Neural cell (in vitro differentiated cells): ENCODE results near the gene SEC24D. TPM values are rescaled to one million over a fixed set of nuclear protein-coding genes. Genes with fewer than 3 reads are reported as not detected.

ENCODE experiments used
- H2AFZ ChIP-seq: fragments of 200-600, 300-800 bp; sonication (generic), shearing (Covaris generic); 2 replicates; pipeline ENCODE4 v1.6.0; 2014; ENCODE audit warnings: low read depth, mild to moderate bottlenecking, antibody characterized with exemption, low read length, moderate library complexity
- H3F3A ChIP-seq: fragments of 200-600 bp; shearing (Covaris generic); 2 replicates; pipeline ENCODE4 v1.6.1; 2016; ENCODE audit warnings: mild to moderate bottlenecking, moderate library complexity, mixed read lengths, antibody characterized with exemption, low read length; ENCODE audit not compliant: insufficient read depth, poor library complexity, severe bottlenecking
- H3K27ac ChIP-seq: fragments of 200-600, 300-800 bp; sonication (generic), shearing (Covaris generic); 2 replicates; pipeline ENCODE4 v1.5.1; 2014; ENCODE audit warnings: mild to moderate bottlenecking, low read length, moderate library complexity
- H3K27me3 ChIP-seq: fragments of 300-800, 200-600 bp; sonication (generic), shearing (Covaris generic); 2 replicates; pipeline ENCODE4 v1.6.0; 2014; ENCODE audit warnings: mild to moderate bottlenecking, low read depth, low read length, moderate library complexity; ENCODE audit not compliant: insufficient read depth
- H3K36me3 ChIP-seq: fragments of 300-800, 200-600 bp; sonication (generic), shearing (Covaris generic); 2 replicates; pipeline ENCODE4 v1.5.1; 2014; ENCODE audit warnings: mild to moderate bottlenecking, antibody characterized with exemption, low read length, moderate library complexity; ENCODE audit not compliant: insufficient read depth
- H3K4me2 ChIP-seq: fragments of 300-800, 200-600 bp; sonication (generic), shearing (Covaris generic); 2 replicates; pipeline ENCODE4 v1.6.0; 2014; ENCODE audit warnings: mild to moderate bottlenecking, low read length
- H3K4me3 ChIP-seq: fragments of 300-800, 200-600 bp; sonication (generic), shearing (Covaris generic); 2 replicates; pipeline ENCODE4 v1.5.1; 2014; ENCODE audit warnings: mild to moderate bottlenecking, low read length, moderate library complexity
- H3K79me2 ChIP-seq: fragments of 200-600 bp; shearing (Covaris generic); replicated peaks from 2 replicates; pipeline ENCODE4 v1.6.0; 2014; ENCODE audit warnings: mild to moderate bottlenecking, low read length, moderate library complexity; ENCODE audit not compliant: insufficient read depth
- H3K9ac ChIP-seq: fragments of 300-800, 200-600 bp; sonication (generic), shearing (Covaris generic); 2 replicates; pipeline ENCODE4 v1.6.1; 2016; ENCODE audit warnings: mild to moderate bottlenecking, low read length, mixed read lengths
- H3K9me2 ChIP-seq: fragments of 200-600 bp; shearing (Covaris generic); 2 replicates; pipeline ENCODE4 v1.6.1; 2016; ENCODE audit warnings: mild to moderate bottlenecking, low read length, mixed read lengths; ENCODE audit not compliant: insufficient read depth
- H3K9me3 ChIP-seq: fragments of 200-600, 300-800 bp; sonication (generic), shearing (Covaris generic); 2 replicates; pipeline ENCODE4 v1.6.1; 2016; ENCODE audit warnings: mild to moderate bottlenecking, mixed run types, low read length, moderate library complexity, mixed read lengths
- H4K20me1 ChIP-seq: fragments of 200-600 bp; shearing (Covaris generic); 2 replicates; pipeline ENCODE4 v1.6.1; 2016; ENCODE audit warnings: mild to moderate bottlenecking, mixed run types; ENCODE audit not compliant: insufficient read depth
- CTCF ChIP-seq: fragments of 450-650 bp; IDR thresholded peaks from 2 replicates; pipeline ENCODE4 v1.5.1; 2014; ENCODE audit warnings: antibody characterized with exemption, mild to moderate bottlenecking, moderate library complexity; ENCODE audit not compliant: poor library complexity, severe bottlenecking
- EP300 ChIP-seq: fragments of 450-650 bp; conservative IDR thresholded peaks from 2 replicates; pipeline ENCODE4 v1.6.1; 2014; ENCODE audit warnings: antibody characterized with exemption, mild to moderate bottlenecking, moderate library complexity; ENCODE audit not compliant: poor library complexity, severe bottlenecking
- EZH2 ChIP-seq: fragments of 200-600, 300-800 bp; shearing (Covaris generic), sonication (generic); IDR thresholded peaks from 2 replicates; pipeline ENCODE4 v1.6.1; 2014; ENCODE audit warnings: antibody characterized with exemption, low read length, borderline replicate concordance, mild to moderate bottlenecking; ENCODE audit not compliant: insufficient read depth, poor library complexity, severe bottlenecking
- MXI1 ChIP-seq: fragments of 450-650 bp; conservative IDR thresholded peaks from 2 replicates; pipeline ENCODE4 v1.6.1; 2014; ENCODE audit warnings: antibody characterized with exemption, mild to moderate bottlenecking; ENCODE audit not compliant: poor library complexity, severe bottlenecking
- POLR2AphosphoS5 ChIP-seq: IDR thresholded peaks from 2 replicates; pipeline ENCODE4 v1.6.1; 2012
- RAD21 ChIP-seq: fragments of 450-650 bp; conservative IDR thresholded peaks from 2 replicates; pipeline ENCODE4 v1.6.1; 2014; ENCODE audit warnings: antibody characterized with exemption, mild to moderate bottlenecking, moderate library complexity
- SMC3 ChIP-seq: fragments of 450-650 bp; conservative IDR thresholded peaks from 2 replicates; pipeline ENCODE4 v1.6.1; 2014; ENCODE audit warnings: antibody characterized with exemption, mild to moderate bottlenecking, moderate library complexity; ENCODE audit not compliant: poor library complexity
- TAF1 ChIP-seq: IDR thresholded peaks from 2 replicates; pipeline ENCODE4 v1.6.1; 2012; ENCODE audit warnings: low read depth
- polyA plus RNA-seq: library from polyadenylated mRNA; depleted of rRNA; stranded (reverse); fragments of >200 nt; gene quantifications from 2 replicates; pipeline ENCODE4 v1.2.3, GENCODE V29; 2014
- TF ChIP-seq, protein P1 (sequence below): IDR thresholded peaks from 2 replicates; pipeline ENCODE4 v1.6.1; 2012; ENCODE audit warnings: borderline replicate concordance

Gene SEC24D
- polyA plus RNA-seq, 1 donor from 2014 or later, result 7.8 TPM

GRCh38 chr4:118758293-118758692 lies 77.6 kb downstream of the SEC24D start:
- no peak overlapping the region for H3K27ac ChIP-seq
- H3K79me2 ChIP-seq, result no peaks in the 10 kb centered on the region
- H3K27me3 ChIP-seq, result no peaks in the 10 kb centered on the region
- H3K9me2 ChIP-seq, result no peaks in the 10 kb centered on the region
- no peaks in the 10 kb centered on the region for H4K20me1 ChIP-seq
- H3K4me3 ChIP-seq, result no peak overlapping the region
- H3K4me2 ChIP-seq, result no peak overlapping the region
- no peak overlapping the region for H3K9ac ChIP-seq
- H3K36me3 ChIP-seq, result no peaks in the 10 kb centered on the region
- TF ChIP-seq EP300, result no peak
- TF ChIP-seq CTCF, result no peak
- TF ChIP-seq, protein P1, sequence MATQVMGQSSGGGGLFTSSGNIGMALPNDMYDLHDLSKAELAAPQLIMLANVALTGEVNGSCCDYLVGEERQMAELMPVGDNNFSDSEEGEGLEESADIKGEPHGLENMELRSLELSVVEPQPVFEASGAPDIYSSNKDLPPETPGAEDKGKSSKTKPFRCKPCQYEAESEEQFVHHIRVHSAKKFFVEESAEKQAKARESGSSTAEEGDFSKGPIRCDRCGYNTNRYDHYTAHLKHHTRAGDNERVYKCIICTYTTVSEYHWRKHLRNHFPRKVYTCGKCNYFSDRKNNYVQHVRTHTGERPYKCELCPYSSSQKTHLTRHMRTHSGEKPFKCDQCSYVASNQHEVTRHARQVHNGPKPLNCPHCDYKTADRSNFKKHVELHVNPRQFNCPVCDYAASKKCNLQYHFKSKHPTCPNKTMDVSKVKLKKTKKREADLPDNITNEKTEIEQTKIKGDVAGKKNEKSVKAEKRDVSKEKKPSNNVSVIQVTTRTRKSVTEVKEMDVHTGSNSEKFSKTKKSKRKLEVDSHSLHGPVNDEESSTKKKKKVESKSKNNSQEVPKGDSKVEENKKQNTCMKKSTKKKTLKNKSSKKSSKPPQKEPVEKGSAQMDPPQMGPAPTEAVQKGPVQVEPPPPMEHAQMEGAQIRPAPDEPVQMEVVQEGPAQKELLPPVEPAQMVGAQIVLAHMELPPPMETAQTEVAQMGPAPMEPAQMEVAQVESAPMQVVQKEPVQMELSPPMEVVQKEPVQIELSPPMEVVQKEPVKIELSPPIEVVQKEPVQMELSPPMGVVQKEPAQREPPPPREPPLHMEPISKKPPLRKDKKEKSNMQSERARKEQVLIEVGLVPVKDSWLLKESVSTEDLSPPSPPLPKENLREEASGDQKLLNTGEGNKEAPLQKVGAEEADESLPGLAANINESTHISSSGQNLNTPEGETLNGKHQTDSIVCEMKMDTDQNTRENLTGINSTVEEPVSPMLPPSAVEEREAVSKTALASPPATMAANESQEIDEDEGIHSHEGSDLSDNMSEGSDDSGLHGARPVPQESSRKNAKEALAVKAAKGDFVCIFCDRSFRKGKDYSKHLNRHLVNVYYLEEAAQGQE, result no peak
- TF ChIP-seq SMC3, result no peak
- no peak for TF ChIP-seq POLR2AphosphoS5
- no peak for TF ChIP-seq TAF1
- no peak for TF ChIP-seq RAD21
- no peak for TF ChIP-seq EZH2
- TF ChIP-seq MXI1, result no peak
- no peaks in the 10 kb centered on the region for H3K9me3 ChIP-seq
- no peak overlapping the region for H2AFZ ChIP-seq
- H3F3A ChIP-seq, result no peaks in the 10 kb centered on the region

DNA sequence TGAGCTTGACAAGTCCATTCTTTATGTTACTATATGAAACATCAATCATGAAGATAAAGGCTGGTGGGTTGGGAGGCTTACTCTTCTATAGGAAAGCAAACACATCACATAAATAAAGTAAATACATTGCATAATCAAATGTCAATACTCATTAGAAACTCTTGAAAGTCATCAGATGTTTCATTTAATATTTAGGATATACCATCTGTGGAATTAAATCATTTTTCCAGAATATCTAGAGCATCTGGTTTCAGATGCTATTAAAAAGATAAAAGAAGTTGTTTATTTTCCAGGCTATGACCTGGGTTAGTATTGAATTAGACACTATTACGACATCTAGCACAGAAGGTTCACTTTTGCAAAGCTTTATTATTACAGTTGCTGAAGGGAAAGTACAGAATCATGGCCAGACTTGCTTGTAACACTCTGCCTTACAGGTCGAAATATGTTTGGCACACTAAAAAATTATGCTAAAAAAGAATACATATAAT lies 78.1 kb downstream of the SEC24D start:
- no peak for TF ChIP-seq POLR2AphosphoS5
- Histone ChIP-seq H3K4me2 (no peak overlapping the region), H4K20me1 (no peaks in the 10 kb centered on the region), H3K9ac (no peak overlapping the region), H3K4me3 (no peak overlapping the region), H3K9me2 (no peaks in the 10 kb centered on the region), H3K27me3 (no peaks in the 10 kb centered on the region), H3K9me3 (no peaks in the 10 kb centered on the region), H3F3A (no peaks in the 10 kb centered on the region), H3K79me2 (no peaks in the 10 kb centered on the region), H3K36me3 (no peaks in the 10 kb centered on the region), H2AFZ (no peak overlapping the region), H3K27ac (no peak overlapping the region)

DNA sequence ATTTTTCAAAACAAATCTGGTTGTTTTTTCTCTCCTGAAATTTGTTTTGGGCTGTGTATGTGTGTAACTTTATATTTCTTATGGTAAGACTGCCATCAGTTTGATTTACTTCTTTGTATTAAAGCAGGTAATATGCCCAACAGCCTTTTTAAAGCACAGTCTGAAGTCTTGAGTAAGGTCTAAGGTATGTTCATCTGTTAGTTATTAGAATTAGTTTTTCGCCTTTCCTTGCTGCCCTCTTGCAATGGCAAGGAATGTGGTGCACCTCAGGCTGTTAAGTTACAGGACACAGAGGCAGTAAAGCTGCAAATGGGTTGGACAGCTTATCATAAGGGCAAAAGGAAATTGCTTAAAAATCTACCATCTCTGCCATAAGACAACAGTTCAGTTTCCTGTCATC lies 79.0 kb downstream of the SEC24D start:
- H3K4me3 ChIP-seq, result no peak overlapping the region
- no peak overlapping the region for H3K27ac ChIP-seq
- no peaks in the 10 kb centered on the region for H3K27me3 ChIP-seq
- H3F3A ChIP-seq, result no peaks in the 10 kb centered on the region
- no peaks in the 10 kb centered on the region for H3K9me2 ChIP-seq
- H4K20me1 ChIP-seq, result no peaks in the 10 kb centered on the region
- TF ChIP-seq, protein P1, result no peak
- no peak for TF ChIP-seq EZH2
- no peak for TF ChIP-seq EP300
- no peak for TF ChIP-seq MXI1
- H3K79me2 ChIP-seq, result no peaks in the 10 kb centered on the region
- H3K9ac ChIP-seq, result no peak overlapping the region
- H3K9me3 ChIP-seq, result no peaks in the 10 kb centered on the region
- H3K36me3 ChIP-seq, result no peaks in the 10 kb centered on the region
- H2AFZ ChIP-seq, result no peak overlapping the region
- H3K4me2 ChIP-seq, result no peak overlapping the region
